ENCODE data around the gene CHIC2.

CHIC2 gene

DNA sequence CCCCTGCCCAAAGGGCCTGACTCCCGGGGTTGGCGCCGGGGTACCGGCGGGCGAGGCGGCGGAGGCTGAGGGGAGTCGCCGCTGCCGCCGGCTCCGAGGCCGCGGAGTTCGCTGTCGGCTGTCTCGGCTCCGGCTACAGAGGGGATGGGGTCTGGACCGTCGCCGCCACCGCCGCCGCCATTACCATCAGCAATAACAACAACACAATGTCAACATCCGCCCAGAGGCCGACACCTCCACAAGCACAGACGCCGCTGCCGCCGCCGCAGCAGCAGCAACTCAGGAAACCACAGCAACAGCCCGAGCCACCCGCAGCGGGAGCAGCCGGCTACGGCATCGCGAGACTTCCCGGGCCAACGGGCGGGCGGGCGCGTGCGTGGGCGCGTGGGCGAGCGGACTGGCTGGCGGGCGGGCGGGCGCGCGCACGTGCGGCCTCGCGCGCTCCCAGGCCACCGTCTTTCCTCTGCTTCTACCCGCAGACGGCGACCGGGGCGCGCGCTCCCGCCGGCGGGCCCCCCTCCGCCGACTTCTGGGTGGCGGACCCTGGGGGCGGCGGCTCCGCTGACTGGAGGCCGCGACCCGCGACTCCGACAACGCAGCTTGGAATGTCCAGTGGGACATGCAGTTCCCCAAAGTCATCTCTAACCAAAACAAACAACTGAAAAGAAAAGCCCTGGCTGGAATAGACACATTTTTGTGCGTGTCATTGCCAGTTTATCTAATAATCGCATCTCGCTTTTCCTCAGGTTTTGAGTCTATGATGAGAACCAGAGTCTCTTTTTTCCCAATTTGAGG, at the start of gene CHIC2:
Gene CHIC2 (minus strand): TSS at position 289 of the 795 bp plus-strand sequence. CDS start 305 bp downstream, outside the sequence.
- DNase-seq (ENCODE audit: low spot score), result peak; percentile 99

DNA sequence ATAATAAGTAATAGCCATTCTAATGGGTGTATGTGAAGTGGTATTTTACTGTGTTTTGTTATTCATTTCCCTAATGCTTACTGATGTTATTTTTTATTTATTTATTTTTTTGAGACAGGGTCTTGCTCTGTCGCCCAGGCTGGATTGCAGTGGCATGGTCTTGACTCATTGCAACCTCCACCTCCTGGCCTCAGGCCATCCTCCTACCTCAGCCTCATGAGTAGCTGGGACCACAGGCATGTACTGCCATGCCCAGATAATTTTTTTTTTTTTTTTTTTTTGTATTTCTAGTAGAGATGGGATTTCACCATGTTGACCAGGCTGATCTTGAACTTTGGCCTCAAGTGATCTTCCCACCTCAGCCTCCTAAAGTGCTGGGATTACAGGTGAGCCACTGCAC, 48.8 kb upstream of the CHIC2 start:
- peak; percentile 22 for DNase-seq (ENCODE audit: low spot score)

DNA sequence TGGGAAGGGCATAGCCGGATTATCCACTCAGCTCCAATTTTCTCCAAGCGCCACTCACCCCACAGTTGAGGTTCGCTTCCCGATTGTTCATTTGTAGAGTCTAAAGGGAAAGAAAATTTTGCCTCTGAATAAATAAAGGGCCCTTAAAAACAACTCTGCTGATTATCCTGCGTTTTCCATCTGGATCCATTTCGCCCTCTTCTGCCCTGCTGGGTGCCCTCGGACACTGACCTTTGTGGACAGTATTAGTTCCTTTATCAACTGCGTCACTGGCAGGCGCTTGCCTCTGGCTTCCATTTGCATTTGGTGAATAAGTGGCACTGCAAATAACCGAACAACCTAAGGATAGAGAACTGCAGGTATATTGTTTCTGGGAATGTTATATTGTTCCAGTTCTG, 45.6 kb upstream of the CHIC2 start:
- no peak for DNase-seq (ENCODE audit: low spot score)

DNA sequence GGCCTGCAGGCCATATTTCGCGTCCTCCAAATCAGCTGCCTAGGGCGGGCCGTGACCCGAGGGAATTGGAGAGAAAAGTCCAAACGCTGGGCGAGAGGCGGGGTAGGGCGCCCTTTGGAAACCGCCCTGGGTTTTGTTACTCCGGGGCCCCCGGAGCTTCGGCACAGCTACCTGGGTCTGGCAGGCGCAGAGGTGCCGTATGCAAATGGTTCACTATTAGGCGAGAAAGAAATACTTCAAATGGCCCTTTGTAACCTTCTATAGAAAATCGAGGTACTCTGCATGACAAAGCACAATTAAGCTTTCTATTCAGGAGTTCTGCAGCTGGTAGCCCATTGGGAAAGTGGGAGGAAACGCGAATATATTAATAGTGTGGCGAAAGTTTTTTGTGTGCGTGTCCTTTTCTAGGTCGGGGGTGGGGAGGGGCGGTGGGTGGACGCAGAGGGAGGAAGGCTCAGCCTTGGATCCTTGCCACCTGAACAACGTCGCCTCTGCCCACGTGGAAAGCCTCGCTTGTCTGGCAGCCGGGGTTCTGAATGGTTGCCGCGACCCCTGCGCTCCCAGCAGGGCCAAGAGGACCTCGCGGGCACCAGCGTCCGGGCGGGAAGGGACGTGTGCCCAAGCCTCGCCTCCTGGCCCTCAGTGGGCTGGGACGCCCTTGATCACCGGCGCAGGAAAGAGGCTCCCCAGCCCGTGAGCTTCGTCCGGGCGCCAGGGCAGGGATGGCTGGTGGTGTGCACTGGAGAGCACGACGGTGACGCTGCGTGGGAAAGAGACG, 45.0 kb upstream of the CHIC2 start:
- peak; percentile 58 for DNase-seq (ENCODE audit: low spot score)

DNA sequence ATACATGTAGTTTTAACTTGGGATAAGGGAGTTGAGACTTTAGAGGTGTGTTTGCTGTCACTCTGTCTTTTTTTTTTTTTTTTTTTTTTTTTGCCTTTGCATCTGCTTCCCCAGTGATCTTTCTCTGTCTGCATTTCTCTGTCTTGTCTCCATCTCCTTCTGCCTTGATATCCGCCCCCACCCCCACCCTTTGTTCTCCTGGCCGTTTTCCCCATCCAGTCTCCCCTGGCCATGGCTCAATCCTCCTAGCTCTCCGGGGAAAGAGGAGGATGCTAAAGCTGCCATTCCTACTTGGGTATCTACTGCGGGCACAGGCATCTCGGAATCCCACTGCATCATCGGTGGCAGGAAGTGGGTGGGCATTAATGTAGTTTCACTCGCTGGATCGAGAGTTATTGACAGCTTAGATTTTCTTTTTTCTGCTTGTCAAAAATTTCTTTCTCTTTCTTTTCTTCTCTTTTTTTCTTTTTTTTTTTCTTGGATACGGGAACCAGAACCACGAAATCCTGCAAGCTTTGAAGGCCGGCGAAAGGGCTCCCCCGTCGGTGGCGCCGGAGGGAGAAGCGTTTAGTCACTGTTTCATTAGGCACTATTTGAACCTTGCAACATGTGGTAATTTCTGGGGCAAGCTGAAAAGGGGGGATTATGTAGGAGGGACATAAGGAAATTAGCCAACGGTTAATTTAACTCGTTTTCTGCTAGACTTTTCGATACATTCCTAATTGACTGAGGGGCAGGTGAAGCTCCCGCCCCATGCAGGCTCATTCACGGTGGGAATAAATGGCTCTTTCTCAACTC, 43.7 kb upstream of the CHIC2 start:
- DNase-seq (ENCODE audit: low spot score), result peak; percentile 28

DNA sequence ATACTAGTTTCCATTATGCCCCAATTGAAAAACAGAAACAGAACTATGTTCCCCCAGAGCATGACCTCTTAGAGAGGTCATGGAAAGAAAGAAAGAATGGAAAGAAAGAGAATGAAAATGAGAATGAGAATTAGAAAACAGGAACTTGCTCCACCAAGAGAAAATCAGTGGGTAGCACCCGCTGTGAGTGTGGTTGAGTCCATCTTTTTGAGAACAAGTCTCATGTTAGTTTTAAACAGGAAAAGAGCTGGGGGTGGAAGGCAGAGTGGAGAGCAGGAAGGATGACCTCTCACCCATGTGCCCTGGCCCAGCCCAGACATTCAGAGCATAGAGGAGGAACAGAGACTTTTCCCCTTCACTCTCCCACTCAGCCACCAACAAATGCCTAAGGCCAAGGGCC, 40.5 kb upstream of the CHIC2 start:
- DNase-seq (ENCODE audit: low spot score), result no peak

DNA sequence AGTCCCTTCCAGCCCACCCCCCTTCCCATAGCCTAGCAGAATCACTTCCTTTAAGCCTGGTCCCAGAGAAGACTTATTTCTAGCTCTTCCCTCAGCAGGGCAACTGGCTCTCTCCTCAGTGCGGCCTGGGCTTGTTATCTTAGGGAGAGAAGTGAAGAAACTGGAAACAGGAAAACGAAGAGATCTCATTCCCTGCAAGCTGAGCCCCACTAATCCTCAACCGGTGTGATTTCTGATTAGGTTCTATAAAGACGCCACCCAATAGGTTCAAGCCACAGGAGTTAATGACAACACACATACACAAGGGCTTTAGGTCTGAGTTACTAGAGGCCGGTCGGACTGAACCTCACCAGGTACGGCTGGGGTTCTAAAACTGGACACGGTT, 38.8 kb upstream of the CHIC2 start:
- no peak for DNase-seq (ENCODE audit: low spot score)

DNA sequence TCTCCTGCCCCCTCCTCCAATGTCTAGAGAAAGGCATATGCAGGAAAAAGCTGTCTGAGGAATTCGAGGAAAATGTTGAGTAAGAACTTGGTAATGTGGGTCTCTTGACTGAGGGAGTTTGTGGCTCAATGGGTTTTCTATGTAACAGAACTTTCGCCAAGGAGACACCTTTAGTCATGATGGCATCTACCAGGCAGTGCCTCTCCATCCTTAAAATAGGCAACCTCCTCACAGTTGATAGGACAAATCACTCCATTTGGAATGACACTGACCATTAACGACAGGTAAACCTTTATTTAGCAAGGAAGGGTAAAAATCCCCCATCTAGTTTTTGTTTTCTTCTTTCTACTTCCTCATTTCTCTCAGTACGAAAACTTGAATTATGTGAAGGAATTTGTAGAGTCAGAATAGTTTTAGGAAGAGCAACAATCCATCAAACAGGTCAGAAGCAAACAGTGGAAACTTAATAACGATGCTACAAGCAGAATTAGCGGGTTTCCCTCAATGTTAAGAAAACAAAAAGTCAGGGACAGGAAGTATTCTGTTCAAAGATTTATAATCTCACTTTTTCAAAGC, 38.2 kb upstream of the CHIC2 start:
- DNase-seq (ENCODE audit: low spot score), result no peak

DNA sequence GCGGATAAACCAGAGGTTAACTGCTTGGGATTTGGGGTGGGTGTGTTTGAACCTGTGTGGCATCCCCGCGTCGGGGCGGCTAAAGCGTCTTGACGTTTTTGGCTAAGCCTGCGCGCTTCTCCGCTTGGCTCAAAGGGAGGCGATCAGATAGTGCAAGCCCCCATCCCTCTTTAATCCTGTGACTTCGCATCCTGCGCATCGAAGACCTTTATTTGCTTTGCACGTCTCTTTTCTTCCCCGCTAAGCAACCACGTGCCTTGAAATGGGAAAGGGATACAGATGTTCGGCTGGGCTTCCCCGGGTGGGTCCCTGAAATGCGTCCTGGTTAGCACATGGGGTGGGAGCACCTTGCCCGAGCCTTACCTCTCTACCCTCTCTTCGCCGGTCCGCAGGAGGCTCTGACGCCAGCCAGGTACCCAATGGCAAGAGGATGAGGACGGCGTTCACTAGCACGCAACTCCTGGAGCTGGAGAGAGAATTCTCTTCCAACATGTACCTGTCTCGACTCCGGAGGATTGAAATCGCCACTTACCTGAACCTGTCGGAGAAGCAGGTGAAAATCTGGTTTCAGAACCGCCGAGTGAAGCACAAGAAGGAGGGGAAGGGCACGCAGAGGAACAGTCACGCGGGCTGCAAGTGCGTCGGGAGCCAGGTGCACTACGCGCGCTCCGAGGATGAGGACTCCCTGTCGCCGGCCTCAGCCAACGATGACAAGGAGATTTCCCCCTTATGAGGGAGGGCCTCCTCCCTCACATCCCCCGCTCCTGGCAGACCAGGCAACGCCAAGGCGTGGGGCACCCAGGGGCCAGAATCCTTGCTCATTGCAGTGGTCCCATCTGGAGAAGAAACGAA, 37.0 kb upstream of the CHIC2 start:
- DNase-seq (ENCODE audit: low spot score), result no peak

DNA sequence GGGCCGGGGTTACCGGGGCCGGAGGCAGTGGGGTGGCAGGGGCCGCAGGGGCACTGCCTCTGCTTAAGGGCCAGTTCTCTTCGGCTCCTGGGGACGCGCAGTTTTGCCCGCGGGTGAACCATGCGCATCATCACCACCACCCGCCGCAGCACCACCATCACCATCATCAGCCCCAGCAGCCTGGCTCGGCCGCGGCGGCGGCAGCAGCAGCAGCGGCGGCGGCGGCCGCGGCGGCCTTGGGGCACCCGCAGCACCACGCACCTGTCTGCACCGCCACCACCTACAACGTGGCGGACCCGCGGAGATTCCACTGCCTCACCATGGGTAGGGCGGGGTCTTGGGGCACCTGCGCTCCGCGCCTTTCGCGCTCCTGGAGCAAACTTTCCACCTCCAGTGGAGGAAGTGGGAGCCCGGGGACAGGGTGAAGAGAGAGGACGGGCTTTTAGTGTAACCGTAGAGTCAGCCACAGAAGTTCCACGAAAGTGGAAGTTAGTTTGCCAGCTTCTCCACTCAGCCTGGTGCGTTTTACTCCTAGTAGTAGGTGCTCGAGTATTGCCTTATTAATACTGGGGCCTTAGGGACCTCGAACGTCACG, 36.3 kb upstream of the CHIC2 start:
- no peak for DNase-seq (ENCODE audit: low spot score)

DNA sequence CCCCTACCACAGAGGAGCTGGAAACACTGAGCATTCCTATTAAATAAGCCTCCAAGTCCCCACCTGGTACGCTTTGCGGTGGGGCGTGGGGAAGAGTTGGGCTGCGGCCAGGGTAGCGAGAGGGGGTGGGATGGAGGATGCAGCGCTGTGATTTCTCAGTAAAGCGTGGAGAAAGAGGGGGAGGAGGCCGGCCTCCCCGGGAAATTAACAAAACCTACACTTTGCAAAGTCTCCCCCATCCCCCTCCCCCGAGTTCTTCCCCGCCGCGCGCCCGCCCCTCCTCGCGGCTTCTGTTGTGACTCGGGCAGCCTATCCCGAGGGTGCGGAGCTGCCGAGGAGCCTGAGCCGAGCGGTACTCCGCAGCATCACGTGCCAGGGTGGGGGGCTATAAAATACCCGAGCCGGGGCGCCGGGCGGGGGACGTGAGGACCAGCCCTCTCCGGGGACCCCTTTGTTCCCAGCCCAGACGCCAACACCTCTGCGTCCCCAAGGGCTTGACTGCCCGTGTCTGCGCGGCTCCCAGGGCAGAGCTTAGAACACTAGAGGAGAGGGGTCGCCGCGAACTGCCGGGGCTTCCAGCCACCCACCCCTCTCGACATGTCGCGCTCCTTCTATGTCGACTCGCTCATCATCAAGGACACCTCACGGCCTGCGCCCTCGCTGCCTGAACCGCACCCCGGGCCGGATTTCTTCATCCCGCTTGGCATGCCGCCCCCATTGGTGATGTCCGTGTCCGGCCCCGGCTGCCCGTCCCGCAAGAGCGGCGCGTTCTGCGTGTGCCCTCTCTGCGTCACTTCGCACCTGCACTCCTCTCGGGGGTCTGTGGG, 35.6 kb upstream of the CHIC2 start, which contains the start of gene GSX2:
Gene GSX2 (plus strand): TSS at position 416 of the 827 bp plus-strand sequence. CDS start 182 bp downstream, at position 598.
- DNase-seq (ENCODE audit: low spot score), result no peak

DNA sequence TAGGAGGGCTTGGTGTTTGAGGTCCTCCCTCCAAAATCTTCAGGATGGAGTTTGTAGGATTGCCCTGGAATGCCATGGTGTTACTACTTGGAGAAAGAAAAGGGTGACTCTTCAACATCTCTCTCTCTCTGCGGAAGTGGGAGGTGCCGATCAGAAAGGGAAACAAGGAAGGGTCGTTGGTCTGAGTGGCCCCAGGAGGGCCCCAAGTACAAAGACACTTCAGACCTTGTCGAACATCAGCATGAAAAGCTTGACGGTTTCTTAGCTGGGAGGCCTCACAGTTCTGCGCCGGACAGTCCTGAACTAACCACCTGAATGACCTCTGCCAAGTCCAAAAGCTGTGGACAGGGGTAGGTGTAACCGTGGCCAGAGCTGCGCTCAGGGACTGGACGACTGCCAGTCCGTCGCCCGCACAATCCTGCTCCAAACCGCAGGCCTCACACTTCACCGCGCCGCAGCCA, 34.9 kb upstream of the CHIC2 start:
- DNase-seq (ENCODE audit: low spot score), result no peak

DNA sequence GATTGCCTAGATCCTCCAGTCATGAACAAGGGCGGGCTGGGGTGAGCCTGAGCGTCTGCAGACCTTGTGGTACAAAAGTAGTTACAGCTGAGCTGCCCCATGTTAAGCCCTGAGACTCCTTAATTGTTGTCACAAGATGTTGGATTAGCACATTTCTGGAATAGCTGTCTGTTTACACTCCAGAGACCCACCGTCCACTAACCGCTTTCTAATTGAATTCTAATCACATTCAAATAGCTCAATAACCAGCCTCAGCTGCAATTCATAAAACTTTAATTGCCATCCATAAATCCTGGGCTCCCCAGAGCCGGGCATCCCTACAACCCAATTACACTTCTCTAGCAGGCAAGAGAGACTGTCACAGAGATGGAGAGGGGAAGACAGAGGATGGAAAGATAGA, 34.0 kb upstream of the CHIC2 start:
- DNase-seq (ENCODE audit: low spot score), result no peak

DNA sequence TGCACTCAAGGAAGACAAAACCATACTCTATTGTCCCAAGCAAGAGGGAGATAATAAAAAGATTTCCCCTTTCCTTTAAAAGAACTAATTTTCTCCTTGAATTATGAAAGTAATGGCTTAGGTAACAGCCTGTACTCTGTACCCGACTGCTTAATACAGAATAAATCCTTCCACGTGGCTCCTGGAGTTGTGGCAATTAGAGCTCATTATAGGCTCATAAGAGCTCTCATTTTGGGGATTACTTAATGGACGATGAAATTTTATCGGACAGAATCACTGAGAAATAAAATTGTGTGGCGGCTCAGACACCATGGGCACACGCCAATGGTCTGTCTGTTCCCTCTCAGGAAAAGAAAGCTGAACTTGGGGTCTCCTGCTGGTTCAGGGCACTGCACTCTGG, 32.7 kb upstream of the CHIC2 start:
- DNase-seq (ENCODE audit: low spot score), result no peak

DNA sequence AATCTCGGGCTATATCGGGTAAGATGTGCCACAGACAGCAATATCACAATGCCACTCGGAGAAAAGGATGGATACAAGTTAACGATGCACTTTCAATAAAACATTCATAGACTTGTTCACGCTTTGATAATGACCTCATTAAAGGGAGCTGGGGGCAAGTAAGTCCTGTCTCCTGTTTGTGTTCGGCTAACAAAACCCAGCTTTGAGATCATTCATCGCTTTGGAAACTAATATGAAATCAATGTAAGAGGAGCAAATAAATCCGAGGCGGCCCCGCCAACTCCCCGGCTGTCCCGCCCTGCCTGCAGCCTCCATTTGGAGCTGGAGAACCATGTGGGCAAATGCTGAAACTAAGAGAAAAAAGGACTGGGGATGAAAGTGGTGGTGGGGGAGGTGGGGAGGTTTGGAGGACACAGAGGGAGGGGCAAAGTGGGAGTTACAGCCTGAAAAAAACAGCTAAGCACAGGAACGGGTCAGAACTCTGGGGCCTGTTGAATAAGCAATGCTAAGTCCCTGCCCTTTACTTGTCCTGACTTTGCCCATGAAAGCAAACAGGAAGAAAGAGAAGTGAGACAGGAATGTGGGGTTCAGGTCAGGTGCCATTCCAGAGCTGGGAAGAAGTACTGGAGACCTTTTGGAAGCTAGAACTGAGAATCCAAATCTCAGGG, 32.0 kb upstream of the CHIC2 start:
- no peak for DNase-seq (ENCODE audit: low spot score)

DNA sequence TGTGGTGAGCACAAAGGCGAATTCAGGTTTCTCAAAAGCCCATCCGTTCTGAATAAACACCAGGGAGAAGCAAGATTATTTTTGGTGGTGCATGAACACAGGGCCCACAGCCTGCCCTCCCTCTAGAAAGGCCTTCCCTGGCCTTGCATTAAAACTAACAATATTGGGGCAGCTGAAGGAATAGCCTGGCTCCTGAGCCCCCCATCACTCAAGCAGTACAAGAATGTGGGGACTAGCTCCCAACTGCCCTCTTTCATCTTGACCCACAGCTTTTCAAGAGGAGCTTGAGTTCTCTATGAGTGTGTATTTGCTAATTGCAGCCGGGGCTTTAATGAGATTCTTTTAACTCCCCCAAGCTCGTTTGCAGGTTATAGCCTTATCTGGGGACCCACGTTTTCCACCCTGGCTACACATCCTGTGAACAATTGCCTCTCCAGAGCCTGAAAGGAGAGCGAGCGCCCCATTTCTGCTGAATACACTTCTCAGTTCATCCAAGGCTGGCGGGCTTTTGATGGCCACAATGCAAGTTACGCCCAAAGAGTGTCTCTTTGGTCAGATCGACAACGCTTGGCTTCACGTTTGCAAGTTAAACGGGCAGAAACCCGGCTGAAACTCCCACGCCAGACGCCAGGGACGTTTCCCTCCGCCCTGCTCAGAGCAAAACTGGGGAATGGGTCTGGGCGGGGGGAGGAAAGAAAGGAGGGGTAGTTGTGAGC, 30.9 kb upstream of the CHIC2 start:
- DNase-seq (ENCODE audit: low spot score), result no peak

DNA sequence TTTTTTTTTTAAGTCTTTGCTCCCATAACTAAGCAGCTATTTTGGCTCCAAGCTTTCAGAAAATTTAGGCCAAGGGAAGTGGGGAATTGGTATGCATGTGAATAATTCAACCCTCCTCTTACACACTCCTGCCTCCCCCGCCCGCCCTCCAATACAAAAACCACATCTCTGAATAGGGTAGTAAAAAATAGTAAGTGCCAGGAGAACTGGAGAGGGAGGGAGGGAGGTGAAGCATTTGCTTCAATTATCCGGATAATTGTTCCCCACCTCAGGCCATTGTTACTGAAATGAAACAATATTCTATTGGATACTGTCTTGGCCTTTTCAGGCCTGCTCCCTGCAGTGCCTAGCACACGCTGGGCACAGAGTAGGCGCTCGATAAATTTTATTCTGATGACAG, 30.0 kb upstream of the CHIC2 start:
- DNase-seq (ENCODE audit: low spot score), result no peak

All from left forelimb (tissue), 1 donor.